CD4-positive, alpha-beta T cell (primary cell): Measurements from ENCODE around the gene DUS3L. TPM values are rescaled to one million over a fixed set of nuclear protein-coding genes. Genes with fewer than 3 reads are reported as not detected.

Experiments
- ATAC-seq: fragments of 200-7000 bp; cut with Tn5 transposase; one replicate; pipeline ENCODE4 v1.10.0; 2022; ENCODE audit warnings: mild to moderate bottlenecking; ENCODE audit not compliant: poor library complexity
- CTCF ChIA-PET: fragments of 350-600 bp; sonication (Branson Sonifier 250); formaldehyde crosslinking; loops from one replicate; lab custom pipeline; 2021; ENCODE audit warnings: antibody characterized with exemption, inconsistent platforms; lab: Charles Lee
- POLR2A ChIA-PET: fragments of 350-600 bp; sonication (Branson Sonifier 250); formaldehyde crosslinking; loops from one replicate; lab custom pipeline; 2021; ENCODE audit warnings: antibody characterized with exemption, inconsistent platforms; lab: Charles Lee
- DNase-seq, 14 experiments: peaks; one replicate each; pipeline ENCODE4 v3.0.0-alpha.2; 2013 to 2020; ENCODE audit warnings: mixed read lengths in 2 of 14
- H3K27ac ChIP-seq, 2 donors: one replicate each; pipeline versions ENCODE4 v1.5.1 to v1.7.0; 2013; ENCODE audit warnings: low read length in 2 of 2, low read depth in 1 of 2, mild to moderate bottlenecking in 1 of 2
- H3K27me3 ChIP-seq, 2 experiments: 1 replicate in 1 of 2; 2 replicates in 1 of 2; pipeline versions ENCODE4 v1.6.1 to v1.7.0; 2013; ENCODE audit warnings: low read length in 2 of 2, control low read depth in 1 of 2, mild to moderate bottlenecking in 1 of 2, moderate library complexity in 1 of 2; ENCODE audit not compliant: insufficient read depth in 2 of 2, control insufficient read depth in 1 of 2
- H3K36me3 ChIP-seq: one replicate; pipeline ENCODE4 v1.6.1; 2013; ENCODE audit warnings: low read length, control low read depth; ENCODE audit not compliant: insufficient read depth
- H3K4me1 ChIP-seq: one replicate; pipeline ENCODE4 v1.6.1; 2013; ENCODE audit warnings: low read length, control low read depth; ENCODE audit not compliant: insufficient read depth
- H3K4me3 ChIP-seq: one replicate; pipeline ENCODE4 v1.5.1; 2013; ENCODE audit warnings: mild to moderate bottlenecking, low read length, moderate library complexity
- H3K9me3 ChIP-seq, 2 experiments: 1 replicate in 1 of 2; 2 replicates in 1 of 2; pipeline versions ENCODE4 v1.6.1 to v1.7.0; 2013; ENCODE audit warnings: low read length in 2 of 2, mild to moderate bottlenecking in 2 of 2, control low read depth in 1 of 2, moderate library complexity in 1 of 2; ENCODE audit not compliant: control insufficient read depth in 1 of 2, insufficient read depth in 1 of 2
- H3K27ac Mint-ChIP-seq: one replicate; pipeline ENCODE4 v1.8.0; 2020; ENCODE audit warnings: mixed read lengths
- H3K27me3 Mint-ChIP-seq: one replicate; pipeline ENCODE4 v1.8.0; 2021; ENCODE audit warnings: mixed read lengths
- H3K36me3 Mint-ChIP-seq: one replicate; pipeline ENCODE4 v1.8.0; 2021; ENCODE audit warnings: low read depth, mixed read lengths
- H3K4me1 Mint-ChIP-seq: one replicate; pipeline ENCODE4 v1.8.0; 2021; ENCODE audit warnings: low read depth, mixed read lengths
- H3K4me3 Mint-ChIP-seq: one replicate; pipeline ENCODE4 v1.8.0; 2020; ENCODE audit warnings: mild to moderate bottlenecking, mixed read lengths
- H3K9me3 Mint-ChIP-seq: one replicate; pipeline ENCODE4 v1.8.0; 2020; ENCODE audit warnings: mixed read lengths
- intact Hi-C, 2 experiments: fragments of 100-400 bp; cut with DNase I in 1 of 2; cut with micrococcal nuclease in 1 of 2; formaldehyde crosslinking; loops; one replicate each; pipeline versions ENCODE4 v1.15.1 to v1.9.0; 2023 to 2025; cut with DNase I, micrococcal nuclease
- total RNA-seq, 174 experiments: library from RNA in 2 of 174; stranded (reverse) in 2 of 174; gene quantifications; one replicate each; pipeline ENCODE4 v1.2.3 and lab custom pipeline; 2021 to 2026
- TF ChIP-seq, protein P1 (sequence below): fragments of 200-600 bp; IDR thresholded peaks from one replicate; pipeline ENCODE4 v1.8.0; 2022; ENCODE audit warnings: antibody characterized with exemption, mild to moderate bottlenecking

Gene DUS3L
- total RNA-seq, 2 experiments from 2014 or later, result 150 to 170 TPM

DNA sequence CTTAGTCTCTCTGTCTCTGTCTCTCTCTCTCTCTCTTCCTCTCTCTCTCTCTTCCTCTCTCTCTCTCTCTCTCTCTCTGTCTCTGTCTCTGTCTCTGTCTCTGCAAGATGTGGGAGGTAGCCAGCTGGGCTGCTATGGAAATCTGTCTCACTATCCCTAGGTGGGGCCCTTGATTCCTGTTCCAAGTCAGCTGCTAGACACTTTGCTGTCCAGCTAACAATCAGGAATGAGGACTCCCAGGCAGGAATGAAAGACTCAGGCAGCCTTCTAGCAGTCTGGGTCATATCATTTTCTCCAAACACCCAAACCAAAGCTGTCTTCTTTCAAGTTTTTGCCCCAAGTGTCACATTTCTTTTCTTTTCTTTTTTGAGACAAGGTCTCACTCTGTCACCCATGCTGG lies 47.3 kb downstream of the DUS3L start:
- Mint-ChIP-seq H3K9me3 (no peaks in the 10 kb centered on the region), H3K4me1 (no peaks in the 10 kb centered on the region), H3K27ac (no peak overlapping the region), H3K27me3 (peaks cover 7% of the 10 kb centered on the region), H3K36me3 (no peaks in the 10 kb centered on the region), H3K4me3 (no peak overlapping the region)
- DNase-seq (no peak), ATAC-seq (no peak)
- no peak overlapping the region for H3K27ac ChIP-seq
- H3K4me1 ChIP-seq, result no peaks in the 10 kb centered on the region
- ChIA-PET CTCF (no interaction called here), POLR2A (no interaction called here)
- H3K4me3 ChIP-seq, result no peak overlapping the region
- H3K9me3 ChIP-seq, result no peaks in the 10 kb centered on the region
- intact Hi-C loops, result no loop called here
- H3K27me3 ChIP-seq, result no peaks in the 10 kb centered on the region
- H3K36me3 ChIP-seq, result no peaks in the 10 kb centered on the region
- TF ChIP-seq, protein P1, sequence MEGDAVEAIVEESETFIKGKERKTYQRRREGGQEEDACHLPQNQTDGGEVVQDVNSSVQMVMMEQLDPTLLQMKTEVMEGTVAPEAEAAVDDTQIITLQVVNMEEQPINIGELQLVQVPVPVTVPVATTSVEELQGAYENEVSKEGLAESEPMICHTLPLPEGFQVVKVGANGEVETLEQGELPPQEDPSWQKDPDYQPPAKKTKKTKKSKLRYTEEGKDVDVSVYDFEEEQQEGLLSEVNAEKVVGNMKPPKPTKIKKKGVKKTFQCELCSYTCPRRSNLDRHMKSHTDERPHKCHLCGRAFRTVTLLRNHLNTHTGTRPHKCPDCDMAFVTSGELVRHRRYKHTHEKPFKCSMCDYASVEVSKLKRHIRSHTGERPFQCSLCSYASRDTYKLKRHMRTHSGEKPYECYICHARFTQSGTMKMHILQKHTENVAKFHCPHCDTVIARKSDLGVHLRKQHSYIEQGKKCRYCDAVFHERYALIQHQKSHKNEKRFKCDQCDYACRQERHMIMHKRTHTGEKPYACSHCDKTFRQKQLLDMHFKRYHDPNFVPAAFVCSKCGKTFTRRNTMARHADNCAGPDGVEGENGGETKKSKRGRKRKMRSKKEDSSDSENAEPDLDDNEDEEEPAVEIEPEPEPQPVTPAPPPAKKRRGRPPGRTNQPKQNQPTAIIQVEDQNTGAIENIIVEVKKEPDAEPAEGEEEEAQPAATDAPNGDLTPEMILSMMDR, result no peak

DNA sequence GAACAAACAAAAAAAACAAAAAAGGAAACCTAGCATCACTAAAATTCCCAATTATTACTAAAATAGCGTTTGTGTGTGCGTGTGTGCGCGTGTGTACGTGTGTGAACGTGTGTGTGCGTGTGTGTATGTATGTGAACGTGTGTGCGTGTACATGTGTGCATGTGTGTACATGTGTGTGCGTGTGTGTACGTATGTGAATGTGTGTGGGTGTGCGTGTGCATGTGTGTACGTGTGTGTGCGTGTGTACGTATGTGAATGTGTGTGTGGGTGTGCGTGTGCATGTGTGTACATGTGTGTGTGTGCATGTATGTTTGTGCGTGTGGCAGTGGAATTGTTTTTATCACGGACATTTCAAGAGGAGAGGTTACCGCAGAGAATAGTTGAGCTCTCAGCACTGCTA lies 48.9 kb downstream of the DUS3L start:
- POLR2A ChIA-PET, result no interaction called here
- Mint-ChIP-seq H3K36me3 (no peaks in the 10 kb centered on the region), H3K9me3 (no peaks in the 10 kb centered on the region), H3K27ac (no peak overlapping the region), H3K27me3 (peaks cover 4% of the 10 kb centered on the region), H3K4me3 (no peak overlapping the region), H3K4me1 (no peaks in the 10 kb centered on the region)
- no peak for ATAC-seq
- Histone ChIP-seq H3K36me3 (no peaks in the 10 kb centered on the region), H3K4me1 (no peaks in the 10 kb centered on the region), H3K27ac (no peak overlapping the region), H3K27me3 (no peaks in the 10 kb centered on the region), H3K9me3 (no peaks in the 10 kb centered on the region), H3K4me3 (no peak overlapping the region)
- intact Hi-C loops, result no loop called here
- TF ChIP-seq, protein P1, result no peak
- CTCF ChIA-PET, result no interaction called here
- no peak for DNase-seq

DNA sequence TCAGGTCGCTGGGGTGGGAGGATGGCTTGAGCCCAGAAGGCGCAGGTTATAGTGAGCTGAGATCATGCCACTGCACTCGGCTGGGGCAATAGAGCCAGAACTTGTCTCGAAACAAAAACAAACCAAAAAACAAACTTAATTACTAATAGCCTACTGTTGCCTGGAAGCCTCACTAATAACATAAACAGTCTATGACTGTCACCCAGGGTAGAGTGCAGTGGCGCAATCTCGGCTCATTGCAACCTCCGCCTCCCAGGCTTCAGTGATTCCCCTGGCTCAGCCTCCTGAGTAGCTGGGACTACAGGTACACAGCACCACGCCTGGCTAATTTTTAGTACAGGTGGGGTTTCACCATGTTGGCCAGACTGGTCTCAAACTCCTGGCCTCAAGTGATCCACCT lies 52.5 kb downstream of the DUS3L start:
- ATAC-seq, result no peak
- no peaks in the 10 kb centered on the region for H3K4me1 Mint-ChIP-seq
- no peaks in the 10 kb centered on the region for H3K36me3 Mint-ChIP-seq
- no peaks in the 10 kb centered on the region for H3K9me3 Mint-ChIP-seq
- no peaks in the 10 kb centered on the region for H3K9me3 ChIP-seq
- TF ChIP-seq, protein P1, result no peak
- ChIA-PET CTCF (no interaction called here), POLR2A (no interaction called here)
- H3K36me3 ChIP-seq, result no peaks in the 10 kb centered on the region
- H3K4me3 Mint-ChIP-seq, result no peak overlapping the region
- no peak for DNase-seq
- H3K27ac ChIP-seq, result no peak overlapping the region
- no peak overlapping the region for H3K4me3 ChIP-seq
- no peaks in the 10 kb centered on the region for H3K27me3 ChIP-seq
- H3K4me1 ChIP-seq, result no peaks in the 10 kb centered on the region
- intact Hi-C loops, result no loop called here
- peaks cover 6% of the 10 kb centered on the region for H3K27me3 Mint-ChIP-seq
- H3K27ac Mint-ChIP-seq, result no peak overlapping the region

Other genes with a start within 250 kb of the DUS3L start
- gene TINCR, start 223.2 kb downstream of the DUS3L start, total RNA-seq, result 1 to 10 TPM in 1 of 2 experiments, under 1 TPM in 1; 0.74 to 1.6 TPM
- gene SAFB2, start 168.4 kb downstream of the DUS3L start, total RNA-seq, result 100 to 1,000 TPM; 238 to 246 TPM
- gene SAFB, start 168.1 kb downstream of the DUS3L start, total RNA-seq, result 100 to 1,000 TPM; 195 to 200 TPM
- gene MICOS13, start 110.6 kb downstream of the DUS3L start, total RNA-seq, result 10 to 100 TPM; 21.7 to 23.0 TPM
- 1 to 10 TPM; 2.4 to 2.9 TPM for gene HSD11B1L, start 110.1 kb downstream of the DUS3L start, total RNA-seq
- 1,000 to 10,000 TPM; 1,509 to 1,565 TPM for gene RPL36, start 100.9 kb downstream of the DUS3L start, total RNA-seq
- 10 to 100 TPM; 88.7 to 91.0 TPM for gene LONP1, start 71.0 kb downstream of the DUS3L start, total RNA-seq
- gene CATSPERD, start 70.5 kb downstream of the DUS3L start, total RNA-seq, result not detected
- 1 to 10 TPM; 3.1 to 4.9 TPM for gene PRR22, start 6.4 kb downstream of the DUS3L start, total RNA-seq
- 1 to 10 TPM; 1.5 to 1.6 TPM for gene NRTN, start 13.9 kb upstream of the DUS3L start, total RNA-seq
- under 1 TPM in 1 of 2 experiments, not detected in 1; 0.17 TPM for gene FUT6, start 48.5 kb upstream of the DUS3L start, total RNA-seq
- gene FUT3, start 60.3 kb upstream of the DUS3L start, total RNA-seq, result under 1 TPM; 0.61 to 0.85 TPM
- gene FUT5, start 79.4 kb upstream of the DUS3L start, total RNA-seq, result 1 to 10 TPM; 7.9 to 8.7 TPM
- 10 to 100 TPM; 94.3 to 96.7 TPM for gene NDUFA11, start 112.6 kb upstream of the DUS3L start, total RNA-seq
- gene VMAC, start 113.7 kb upstream of the DUS3L start, total RNA-seq, result 10 to 100 TPM; 23.4 to 25.3 TPM
- gene CAPS, start 123.1 kb upstream of the DUS3L start, total RNA-seq, result 10 to 100 TPM; 43.2 to 44.2 TPM
- 10 to 100 TPM; 82.7 to 88.7 TPM for gene RANBP3, start 187.0 kb upstream of the DUS3L start, total RNA-seq